ENCODE data around the gene CXCL13.

DNA sequence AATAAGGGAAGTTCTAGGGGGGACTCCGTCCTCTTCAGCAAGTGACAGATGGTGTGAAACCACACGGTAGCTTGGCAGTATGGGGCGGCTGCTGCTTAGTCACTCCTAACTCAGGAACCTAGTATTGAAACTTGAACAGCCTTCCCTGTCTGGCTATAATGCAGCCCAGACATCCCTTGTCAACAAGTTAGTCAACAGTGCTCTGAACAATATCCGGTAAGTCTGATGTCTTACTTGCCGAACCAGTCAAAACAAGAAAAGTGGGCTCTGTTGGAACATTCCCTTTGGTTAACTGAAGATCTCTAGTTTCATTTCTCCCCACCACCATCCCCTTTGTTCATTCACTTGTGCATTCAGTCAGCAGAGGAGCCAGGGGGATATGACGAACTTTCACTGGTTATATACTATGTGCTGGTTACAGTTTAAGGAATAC lies 18.7 kb upstream of the CXCL13 start:
- TF ChIP-seq POLR2AphosphoS5 (IDR thresholded peaks at IDR 0.05): no peak
- TF ChIP-seq, protein P1, sequence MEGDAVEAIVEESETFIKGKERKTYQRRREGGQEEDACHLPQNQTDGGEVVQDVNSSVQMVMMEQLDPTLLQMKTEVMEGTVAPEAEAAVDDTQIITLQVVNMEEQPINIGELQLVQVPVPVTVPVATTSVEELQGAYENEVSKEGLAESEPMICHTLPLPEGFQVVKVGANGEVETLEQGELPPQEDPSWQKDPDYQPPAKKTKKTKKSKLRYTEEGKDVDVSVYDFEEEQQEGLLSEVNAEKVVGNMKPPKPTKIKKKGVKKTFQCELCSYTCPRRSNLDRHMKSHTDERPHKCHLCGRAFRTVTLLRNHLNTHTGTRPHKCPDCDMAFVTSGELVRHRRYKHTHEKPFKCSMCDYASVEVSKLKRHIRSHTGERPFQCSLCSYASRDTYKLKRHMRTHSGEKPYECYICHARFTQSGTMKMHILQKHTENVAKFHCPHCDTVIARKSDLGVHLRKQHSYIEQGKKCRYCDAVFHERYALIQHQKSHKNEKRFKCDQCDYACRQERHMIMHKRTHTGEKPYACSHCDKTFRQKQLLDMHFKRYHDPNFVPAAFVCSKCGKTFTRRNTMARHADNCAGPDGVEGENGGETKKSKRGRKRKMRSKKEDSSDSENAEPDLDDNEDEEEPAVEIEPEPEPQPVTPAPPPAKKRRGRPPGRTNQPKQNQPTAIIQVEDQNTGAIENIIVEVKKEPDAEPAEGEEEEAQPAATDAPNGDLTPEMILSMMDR (IDR thresholded peaks at IDR 0.05): no peak

All from transverse colon (tissue), 4 donors.